Colon (tissue), 2 donors: ENCODE data around the gene CLSTN1.
"Not testable (repeated sequence)": the region's sequence is repeated elsewhere in the genome, so short reads cannot be mapped to it uniquely, and the experiment has no call there.

ENCODE experiments used
- FAIRE-seq: peaks from 2 replicates; lab custom pipeline; 2012; peaks lifted over from hg19 to GRCh38; lab: Jason Lieb, UNC
- donor health status: control.
- donor health status: control.

CLSTN1 gene

DNA sequence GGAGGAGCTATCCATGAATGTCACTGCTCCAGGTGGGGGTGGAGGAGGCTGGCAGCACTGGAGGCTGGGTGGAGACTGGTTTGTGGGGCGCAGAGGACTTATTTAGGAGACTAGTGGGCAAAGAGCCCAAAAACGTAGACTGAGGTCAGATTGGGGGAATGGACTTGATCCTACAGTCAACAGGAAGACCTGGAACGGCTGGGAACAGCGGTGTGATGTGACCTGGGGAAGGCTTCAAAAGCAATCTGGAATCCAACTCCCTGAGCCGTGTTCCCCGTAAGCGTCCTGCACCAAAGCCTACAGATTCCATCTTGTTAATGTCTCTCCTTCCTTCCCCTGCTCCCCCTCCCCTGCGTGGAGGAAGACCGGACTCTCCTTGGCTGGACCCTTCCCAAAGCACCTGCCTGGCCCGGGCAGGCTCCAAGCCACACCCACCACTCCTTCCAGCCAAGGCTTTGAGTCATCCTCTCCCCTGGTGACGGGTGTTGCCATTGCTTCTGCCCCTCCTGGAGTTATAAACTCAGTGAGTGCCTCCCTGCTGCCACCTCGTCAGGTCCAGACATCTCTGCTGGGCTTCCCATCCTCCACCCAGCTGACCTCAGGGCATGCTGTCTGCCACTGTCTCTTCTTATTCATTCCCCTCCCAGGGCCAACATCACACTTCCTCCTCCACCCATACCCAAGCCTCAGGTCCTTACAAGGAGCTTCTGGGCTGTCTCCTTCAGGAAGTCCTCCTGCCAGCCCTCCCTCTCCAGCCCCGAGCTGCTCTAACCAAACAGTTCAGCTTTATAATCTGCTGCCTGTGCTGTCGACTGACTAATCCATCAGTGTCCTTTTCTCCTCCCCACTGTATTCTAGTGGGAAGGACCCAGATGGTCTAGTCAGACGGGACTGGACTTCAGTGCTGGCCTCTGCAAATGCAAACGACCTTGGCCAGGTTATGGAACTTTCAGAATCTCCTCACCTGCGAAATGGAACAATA is 1.6 kb upstream of the CLSTN1 start:
- peak; percentile 5 for FAIRE-seq

DNA sequence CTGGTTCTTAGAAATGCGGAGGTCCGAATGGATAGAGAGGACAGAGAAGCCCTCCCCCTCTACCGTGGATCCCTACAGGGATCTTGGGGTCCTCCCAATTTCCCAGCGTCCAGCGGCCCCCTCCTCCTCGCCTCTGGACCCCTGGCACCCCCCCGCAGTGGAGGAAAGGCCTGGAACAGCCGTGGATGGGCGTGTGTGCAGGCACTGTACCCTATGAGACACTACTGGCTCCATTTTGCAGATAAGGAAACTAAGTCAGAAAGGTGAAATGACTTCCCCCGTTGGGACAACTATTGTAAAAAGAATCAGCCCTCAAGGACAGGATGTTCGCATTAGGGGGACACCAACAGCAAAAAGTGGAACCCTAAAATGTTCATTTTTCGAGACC is 931 bp upstream of the CLSTN1 start:
- no peak for FAIRE-seq

DNA sequence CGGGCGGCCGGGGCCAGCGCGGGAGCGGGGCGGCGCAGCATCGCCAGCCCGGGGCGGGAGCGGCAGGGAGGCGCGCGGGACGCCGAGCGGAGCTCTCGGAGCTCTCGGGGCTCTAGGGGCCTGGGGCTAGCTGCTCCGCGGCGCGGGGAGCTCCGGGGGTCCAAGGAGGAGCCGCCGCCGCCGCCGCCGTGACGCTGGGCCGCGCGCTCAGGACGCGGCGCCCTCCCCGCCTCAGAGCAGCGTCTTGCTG is 147 bp downstream of the CLSTN1 start:
- no peak for FAIRE-seq

DNA sequence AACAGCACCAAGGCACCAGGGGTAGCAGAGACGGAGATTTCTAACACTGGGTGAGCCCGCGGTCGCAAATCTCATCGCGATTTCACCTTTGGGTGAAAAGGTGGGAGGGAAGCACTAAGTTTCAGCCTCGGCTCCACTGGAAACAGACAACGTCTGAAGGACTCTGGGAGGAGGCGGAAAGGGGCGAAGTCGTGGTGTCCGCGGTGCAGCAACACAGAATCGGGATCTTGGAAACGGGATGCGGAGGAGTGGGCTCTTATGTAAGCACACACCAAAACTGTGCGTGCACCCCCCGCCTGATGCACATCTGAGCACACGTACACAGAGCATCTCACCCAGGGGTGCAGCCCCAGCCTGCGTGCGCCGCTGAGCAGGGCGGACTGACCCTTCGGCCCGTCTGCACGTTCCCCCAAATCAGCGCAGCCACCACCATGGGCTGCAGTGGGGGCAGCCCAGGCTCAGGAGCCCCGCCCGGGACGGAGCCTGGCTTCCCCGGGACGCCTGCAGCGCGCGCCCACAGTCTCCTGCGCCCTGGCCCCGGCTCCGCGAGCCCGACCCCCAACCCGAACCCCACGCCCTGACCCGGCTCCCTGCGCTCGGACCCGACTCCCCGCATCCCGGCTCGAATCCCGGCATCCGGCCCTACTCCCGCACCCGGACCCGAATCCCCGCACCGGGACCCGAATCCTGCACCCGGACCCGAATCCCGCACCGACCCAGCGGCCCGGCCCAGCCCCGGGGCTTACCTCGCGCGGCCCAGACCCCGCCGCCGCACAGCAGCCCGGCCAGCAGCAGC is 670 bp downstream of the CLSTN1 start:
- FAIRE-seq = no peak

DNA sequence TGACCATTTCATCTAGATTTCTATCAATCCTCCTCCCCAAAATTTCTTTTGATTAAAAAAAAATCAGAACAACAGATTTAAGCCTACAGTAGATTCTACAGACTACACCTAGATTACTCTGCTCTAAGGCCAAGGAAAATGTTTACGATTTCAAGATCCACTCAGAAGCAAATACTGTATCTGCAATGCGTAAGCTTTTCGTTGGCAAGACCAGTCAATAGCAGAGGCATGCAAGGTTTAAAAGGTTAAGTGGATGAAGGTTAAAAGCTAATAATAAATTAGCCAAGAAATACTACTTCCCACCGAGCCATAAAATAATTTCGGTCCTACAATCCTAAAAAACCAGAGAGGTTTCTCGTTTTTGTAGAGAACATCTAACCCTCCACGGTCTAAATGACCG is 1.3 kb downstream of the CLSTN1 start:
- FAIRE-seq = no peak

DNA sequence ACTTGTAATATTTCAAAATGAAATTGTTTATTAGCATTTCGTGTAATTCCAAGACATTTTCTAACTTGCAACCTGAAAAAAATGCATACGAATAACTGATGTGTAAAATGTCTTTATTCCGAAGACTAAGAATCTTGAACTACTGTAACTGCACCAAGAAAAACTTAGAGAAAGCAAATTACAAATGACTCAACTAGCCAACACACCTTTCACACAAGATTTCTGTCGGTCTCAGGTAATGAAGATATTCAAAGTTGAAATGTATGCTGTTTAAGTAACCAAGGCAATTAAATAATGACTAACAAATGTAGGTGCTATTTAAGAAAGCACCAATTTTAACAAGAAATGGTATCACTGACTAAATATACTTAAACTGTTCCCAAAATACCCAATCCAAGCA is 2.1 kb downstream of the CLSTN1 start:
- FAIRE-seq = no peak

DNA sequence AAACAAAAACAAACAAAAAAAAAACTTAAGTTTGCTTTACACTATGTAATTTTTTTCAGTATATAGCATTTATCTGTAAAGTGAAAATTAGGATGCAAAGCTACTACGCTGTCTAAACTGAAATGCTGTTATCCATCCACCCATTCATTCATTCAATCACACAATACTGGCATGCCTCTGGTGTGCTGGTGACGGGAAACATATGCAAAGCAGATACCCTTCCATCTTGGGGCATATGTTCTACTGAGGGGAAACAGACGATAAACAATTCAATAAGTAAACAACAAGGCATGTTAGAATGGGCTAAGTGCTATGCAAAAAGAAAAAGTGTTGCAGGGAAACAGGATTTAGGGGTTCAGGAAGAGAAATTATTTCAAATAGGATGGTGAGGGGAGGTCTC is 3.2 kb downstream of the CLSTN1 start:
- FAIRE-seq = no peak

DNA sequence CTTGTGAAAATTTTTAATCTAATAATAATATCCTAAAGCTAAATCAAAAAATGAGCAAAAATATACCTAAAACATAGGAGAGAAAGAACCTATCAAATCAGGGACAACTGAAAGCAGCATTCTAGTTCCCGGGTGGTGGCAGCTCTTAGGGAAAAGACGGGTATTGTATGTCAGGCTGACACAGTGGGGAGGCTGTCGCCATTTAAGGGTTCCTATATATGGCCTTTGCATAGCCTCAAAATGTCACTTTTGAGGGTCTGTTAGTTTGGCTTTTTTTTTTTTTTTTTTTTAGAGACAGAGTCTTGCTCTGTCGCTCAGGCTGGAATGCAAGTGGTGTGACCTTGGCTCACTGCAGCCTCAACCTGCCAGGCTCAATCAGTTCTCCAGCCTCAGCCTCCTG is 6.0 kb downstream of the CLSTN1 start:
- FAIRE-seq = no peak

DNA sequence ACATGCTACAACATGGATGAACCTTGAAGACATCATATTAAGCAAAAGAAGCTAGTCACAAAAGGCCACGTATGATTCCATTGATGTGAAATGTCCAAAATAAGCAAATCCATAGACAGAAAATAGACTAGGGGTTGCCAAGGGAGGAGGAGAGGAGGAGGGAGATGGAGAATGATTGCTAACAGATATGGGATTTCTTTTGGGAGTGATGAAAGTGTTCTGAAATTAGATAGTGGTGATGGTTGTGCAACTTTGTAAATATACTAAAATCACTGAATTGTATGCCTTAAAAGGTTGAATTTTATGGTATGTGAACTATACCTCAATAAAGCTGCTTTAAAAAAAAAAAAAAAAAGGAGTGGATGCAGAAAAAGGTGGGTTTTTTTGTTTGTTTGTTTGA is 7.6 kb downstream of the CLSTN1 start:
- FAIRE-seq = no peak

DNA sequence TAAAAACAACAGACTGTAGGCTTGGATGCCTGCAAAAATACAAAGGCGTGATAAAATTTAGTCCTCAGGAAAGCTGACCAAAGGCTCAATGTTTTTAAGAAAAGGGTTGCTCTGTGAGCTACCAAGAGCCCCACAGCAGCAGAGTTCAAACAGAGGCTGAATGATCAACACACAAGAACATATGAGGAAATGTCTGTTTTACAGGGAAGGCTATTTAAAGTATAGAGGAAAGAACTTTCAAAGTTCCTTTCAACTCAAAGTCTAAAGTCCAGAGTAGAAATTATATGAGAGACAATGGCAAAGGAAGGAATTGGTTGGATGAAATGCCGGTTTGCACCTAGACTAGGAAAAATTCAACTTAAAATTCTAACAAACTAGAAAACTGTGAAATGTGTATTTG is 8.6 kb downstream of the CLSTN1 start:
- no peak for FAIRE-seq

DNA sequence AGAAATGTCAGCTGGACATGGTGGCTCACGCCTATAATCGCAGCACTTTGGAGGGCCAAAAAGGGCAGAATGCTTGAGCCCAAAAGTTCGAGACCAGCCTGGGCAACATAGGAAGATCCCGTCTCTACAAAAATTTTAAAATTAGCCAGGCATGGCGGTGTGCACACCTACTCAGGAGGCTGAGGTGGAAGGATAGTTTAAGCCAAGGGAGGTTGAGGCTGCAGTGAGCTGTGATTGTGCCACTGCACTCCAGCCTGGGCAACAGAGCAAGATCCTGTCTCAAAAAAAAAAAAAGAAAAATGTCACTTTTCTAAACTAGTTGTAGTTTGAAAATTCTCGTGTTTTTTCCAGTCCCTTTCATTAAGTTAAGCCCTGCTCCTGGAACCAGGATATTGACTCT is 9.1 kb downstream of the CLSTN1 start:
- FAIRE-seq = no peak

DNA sequence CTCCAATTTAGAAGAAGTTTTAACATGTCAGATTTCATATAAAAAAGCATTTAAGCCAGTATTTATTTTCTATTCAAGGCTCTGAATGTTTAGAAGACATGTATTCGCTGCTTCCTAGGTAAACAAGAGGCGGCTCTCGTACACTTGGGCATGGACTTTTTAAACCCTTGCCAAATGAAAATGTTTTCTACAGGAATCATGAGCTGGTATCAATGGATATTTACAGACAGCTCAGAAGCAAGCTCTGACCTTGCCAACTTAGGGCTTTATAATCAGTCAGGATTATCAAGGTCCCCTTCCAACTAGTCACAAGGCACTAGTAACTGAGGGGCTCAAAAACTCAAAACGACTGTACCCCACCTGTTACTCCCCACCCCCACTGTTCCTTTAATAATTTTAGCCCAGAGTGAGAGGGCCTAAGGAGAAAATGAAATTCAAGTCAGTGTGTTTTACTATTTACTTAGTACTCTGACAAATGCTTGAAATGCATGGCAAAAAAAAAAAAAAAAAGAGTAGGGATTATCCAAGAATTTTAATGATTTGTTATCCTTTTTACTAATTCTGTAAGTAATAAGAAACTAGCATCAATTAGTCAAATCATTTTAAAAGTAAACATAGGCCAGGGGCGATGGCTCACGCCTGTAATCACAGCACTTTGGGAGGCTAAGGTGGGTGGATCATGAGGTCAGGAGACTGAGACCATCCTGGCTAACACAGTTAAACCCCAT is 12.4 kb downstream of the CLSTN1 start:
- no peak for FAIRE-seq

DNA sequence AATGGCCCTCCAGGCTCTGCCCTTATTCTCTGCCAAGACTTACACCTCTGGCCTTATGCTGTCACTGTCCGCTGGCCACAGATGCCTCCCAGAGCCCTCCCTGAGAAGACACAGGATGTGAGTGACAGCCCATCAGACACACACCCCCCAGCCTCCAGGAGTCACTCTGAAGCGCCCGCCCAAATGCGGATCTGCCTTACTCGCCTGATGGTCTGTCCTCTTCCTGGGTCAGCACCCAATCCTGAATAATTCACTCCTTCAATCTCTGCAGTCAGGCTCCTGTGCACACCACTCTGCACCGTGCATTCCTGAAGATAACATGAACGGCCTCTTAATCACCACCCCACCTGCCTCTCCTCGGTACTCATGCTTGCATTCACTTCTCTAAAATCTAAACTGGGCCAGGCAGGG is 14.7 kb downstream of the CLSTN1 start:
- no peak for FAIRE-seq

DNA sequence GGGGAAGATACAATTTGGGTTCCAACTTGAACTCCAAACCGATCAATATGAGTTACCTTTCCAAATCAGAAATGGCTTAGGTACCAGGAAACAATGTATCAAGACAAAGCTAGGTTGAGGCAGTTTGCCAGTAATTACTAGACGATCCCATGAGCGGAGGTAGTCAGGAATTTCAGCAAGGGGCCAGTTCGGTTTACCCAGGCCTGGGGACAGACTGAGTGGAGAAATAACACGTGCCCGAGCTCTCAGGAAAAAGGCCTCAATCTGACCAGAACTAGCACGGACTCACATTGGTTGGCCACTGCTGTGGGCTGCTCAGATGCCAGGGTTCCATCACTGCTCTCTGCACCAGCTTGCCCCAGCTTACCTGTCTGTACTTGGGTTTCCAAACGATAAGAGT is 15.3 kb downstream of the CLSTN1 start:
- no peak for FAIRE-seq

DNA sequence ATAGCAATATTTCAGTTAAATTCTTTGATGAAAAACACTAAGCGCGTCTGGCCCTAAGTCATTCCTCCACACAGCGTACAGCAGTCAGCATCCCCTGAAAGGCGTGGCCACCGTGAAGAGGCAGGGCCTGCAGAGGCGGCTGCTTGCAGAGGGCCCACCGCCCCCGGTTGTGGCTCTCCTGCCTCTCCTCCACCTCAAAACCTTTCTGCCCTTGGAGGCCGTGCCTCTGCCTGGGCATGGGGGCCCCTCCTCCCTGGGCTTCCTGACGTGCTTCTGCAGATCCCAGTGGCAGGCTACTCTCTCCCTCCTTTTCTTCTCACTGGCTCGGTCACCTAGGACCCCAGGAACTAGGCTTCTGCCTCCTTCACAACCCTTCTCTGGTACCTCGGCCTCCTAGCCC is 16.2 kb downstream of the CLSTN1 start:
- FAIRE-seq = no peak

DNA sequence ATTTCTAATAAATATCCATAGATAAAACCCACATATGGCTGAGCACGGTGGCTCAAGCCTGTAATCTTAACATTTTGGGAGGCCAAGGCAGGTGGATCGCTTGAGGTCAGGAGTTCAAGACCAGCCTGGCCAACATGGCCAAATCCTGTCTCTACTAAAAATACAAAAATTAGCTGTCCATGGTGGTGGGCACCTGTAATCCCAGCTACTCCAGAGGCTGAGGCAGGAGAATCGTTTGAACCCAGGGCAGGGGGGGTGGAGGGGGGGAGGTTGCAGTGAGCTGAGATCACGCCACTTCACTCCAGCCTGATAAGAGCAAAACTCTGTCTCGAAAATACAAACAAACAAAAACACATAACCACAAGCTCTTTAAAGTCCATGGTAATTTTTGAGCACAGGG is 17.8 kb downstream of the CLSTN1 start:
- not testable (repeated sequence) for FAIRE-seq

DNA sequence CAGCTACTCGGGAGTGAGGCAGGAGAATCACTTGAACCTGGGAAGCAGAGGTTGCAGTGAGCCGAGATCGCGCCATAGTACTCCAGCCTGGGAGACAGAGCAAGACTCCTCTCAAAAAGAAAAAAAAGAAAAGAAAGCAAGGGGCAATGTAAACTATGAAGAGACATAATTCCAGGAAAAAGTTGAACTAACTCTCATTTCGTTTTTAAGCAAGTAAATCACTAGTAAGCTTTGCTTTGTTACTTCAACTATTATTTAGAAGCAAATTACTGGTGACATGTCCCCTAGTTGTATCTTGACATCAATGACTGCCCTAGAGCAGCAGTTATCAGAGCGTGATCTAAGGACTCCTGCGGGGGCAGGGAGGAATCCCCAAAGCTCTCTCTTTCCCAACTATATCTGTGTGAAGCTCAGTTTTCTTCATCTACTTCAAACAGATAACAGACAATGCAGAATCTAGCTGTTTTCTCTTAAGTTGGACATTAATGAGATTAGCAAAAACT is 18.7 kb downstream of the CLSTN1 start:
- FAIRE-seq = no peak

DNA sequence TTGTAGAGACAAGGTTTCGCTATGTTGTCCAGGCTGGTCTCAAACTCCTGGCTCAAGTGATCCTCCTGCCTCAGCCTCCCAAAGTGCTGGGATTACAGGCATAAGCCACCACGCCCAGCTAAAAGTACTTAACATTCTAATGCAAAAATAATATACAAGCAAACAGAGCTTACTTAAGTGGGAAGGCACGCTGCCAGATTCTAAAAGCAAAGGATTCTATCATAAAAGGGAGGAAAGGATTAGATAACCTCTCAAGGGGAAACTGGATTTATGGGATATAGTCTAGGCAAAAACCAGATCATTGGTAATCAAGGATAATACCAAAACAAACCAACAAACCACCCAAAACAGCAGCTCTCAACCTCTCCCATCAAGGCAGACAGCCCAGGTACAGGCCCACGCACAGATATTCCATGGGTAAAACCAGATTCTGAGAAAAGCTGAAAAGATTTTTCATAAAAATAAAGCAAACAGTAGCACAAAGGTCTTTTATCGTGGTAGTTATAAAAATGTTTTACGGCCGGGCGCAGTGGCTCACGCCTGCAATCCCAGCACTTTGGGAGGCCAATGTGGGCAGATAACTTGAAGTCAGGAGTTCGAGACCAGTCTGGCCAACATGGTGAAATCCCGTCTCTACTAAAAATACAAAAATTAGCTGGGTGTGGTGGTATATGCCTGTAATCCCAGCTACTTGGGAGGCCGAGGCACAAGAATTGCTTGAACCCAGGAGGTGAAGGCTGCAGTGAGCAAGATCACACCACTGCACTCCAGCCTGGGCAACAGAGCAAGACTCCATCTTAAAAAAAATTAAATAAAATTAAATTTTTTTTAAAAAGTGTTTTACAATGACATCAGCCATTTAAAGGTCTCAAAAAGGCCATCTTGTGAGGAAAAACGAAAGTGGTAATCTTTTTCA is 20.5 kb downstream of the CLSTN1 start:
- not testable (repeated sequence) for FAIRE-seq

DNA sequence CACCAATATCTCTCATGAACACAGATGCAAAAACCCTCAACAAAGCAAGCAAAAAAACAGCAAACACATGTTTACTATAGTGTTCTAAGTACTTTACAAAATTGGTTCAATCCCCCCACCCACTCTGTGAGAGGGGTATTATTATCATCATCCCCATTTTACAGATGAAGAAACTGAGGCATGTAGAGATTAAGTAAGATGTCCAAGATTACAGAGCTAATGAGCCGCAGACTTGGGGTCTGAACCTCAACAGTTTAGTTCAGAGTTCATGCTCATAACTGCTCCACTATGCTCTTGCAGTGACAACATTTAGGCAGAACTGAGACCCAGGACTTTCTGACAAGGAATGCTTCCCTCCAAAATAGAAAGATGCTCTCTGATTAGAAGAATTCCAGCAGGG is 21.9 kb downstream of the CLSTN1 start:
- no peak for FAIRE-seq

DNA sequence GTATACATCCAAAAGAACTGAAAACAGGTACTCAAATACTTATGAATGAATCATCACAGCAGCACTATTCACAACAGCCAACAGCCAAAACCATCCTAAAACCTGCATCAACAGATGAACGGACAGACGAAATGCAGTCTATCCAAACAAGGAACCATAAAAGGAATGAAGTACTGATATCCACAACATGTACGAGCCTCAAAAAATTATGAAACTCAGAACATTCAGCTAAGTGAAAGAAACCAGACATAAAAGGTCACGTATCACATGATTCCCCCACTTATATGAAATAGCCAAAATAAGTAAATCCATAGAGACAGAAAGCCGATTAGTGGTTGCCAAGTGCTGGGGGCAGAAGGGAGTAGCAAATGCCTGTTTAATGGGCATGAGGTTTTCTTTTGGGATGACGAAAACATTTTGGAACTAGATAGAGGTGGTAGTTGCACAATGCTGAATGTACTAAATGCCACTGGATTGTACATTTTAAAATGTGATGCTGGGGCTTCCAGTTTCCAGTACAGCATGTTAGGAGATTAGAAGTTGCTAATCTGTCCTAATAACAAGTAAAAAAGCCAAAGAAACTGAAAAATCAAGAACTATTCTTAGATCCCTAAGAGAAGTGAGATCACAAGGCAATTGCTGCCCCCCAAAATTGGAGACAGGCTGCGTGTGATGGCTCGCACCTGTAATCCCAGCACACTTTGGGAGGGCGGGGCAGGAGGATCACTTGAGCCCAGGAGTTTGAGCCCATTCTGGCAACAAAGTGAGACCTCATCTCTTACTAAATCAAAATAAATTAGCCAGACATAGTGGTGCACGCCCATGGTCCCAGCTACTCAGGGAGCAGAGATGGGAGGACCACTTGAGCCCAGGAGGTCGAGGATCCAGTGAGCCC is 25.3 kb downstream of the CLSTN1 start:
- FAIRE-seq = no peak

DNA sequence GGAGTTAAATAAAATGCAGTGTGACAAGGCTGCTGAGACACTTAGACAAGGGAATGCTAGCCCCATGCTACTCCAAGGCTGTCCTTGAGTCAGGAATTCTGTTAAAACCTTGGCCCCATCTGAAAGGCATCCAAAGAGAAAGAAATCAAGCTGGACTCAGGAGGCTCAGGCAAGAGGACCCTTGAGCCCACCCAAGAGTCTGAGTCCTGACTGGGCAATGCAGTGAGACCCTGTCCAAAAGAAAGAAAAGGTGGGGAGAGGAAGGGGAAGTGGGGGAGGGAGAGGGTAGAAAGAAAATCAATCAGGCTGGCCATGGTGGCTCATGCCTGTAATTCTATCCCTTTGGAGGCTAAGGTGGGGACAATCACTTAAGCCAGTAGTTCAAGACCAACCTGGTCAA is 26.7 kb downstream of the CLSTN1 start:
- FAIRE-seq = no peak
